Thyroid gland (tissue), 4 donors: ENCODE measurements around the gene USP32.

Source experiments
- CTCF ChIP-seq, 6 experiments: fragments of 200-600 bp in 3 of 6; fragments of 450-650 bp in 3 of 6; sonication (generic) in 3 of 6; IDR thresholded peaks; one replicate each; pipeline ENCODE4 v1.5.1; 2016 to 2019; ENCODE audit warnings: antibody characterized with exemption in 6 of 6, mild to moderate bottlenecking in 2 of 6, inconsistent platforms in 1 of 6, moderate library complexity in 1 of 6
- POLR2A ChIP-seq, 2 donors: fragments of 450-650 bp; IDR thresholded peaks; one replicate each; pipeline ENCODE4 v1.6.1; 2017; ENCODE audit warnings: antibody characterized with exemption in 2 of 2, mild to moderate bottlenecking in 2 of 2, moderate library complexity in 1 of 2

- TF ChIP-seq CTCF (IDR thresholded peaks at IDR 0.05): no peak
- TF ChIP-seq POLR2A (IDR thresholded peaks at IDR 0.05): no peak
These were observed 143.2 kb downstream of the USP32 start for GRCh38 chr17:60248618-60249289.
